HCT116 (cell line): ENCODE data around the gene PHLPP2. TPM values are rescaled to one million over a fixed set of nuclear protein-coding genes. Genes with fewer than 3 reads are reported as not detected.

Experiments used
- ATAC-seq: fragments of 200-7000 bp; cut with Tn5 transposase; 2 replicates; pipeline ENCODE4 v1.9.1; 2020; ENCODE audit warnings: mild to moderate bottlenecking, moderate library complexity
- BruUV-seq: library from RNA; stranded (reverse); fragments of 400-500 nt; replicated peaks from 2 replicates; lab custom pipeline; 2021; lab: Mats Ljungman, UMichigan
- CTCF ChIA-PET: fragments of 300-600 bp; sonication (Branson Sonifier 250); formaldehyde crosslinking; loops from one replicate; lab custom pipeline; 2021; ENCODE audit warnings: antibody characterized with exemption; lab: Charles Lee
- POLR2A ChIA-PET: fragments of 300-600, 350-600 bp; sonication (Branson Sonifier 250); formaldehyde crosslinking; loops from one replicate; lab custom pipeline; 2021; ENCODE audit warnings: antibody characterized with exemption; lab: Charles Lee
- RAD21 ChIA-PET, 2 experiments: fragments of 300-600 bp; sonication (Branson Sonifier 250); formaldehyde crosslinking; loops; one replicate each; lab custom pipeline; 2023; ENCODE audit warnings: low total read pairs in 2 of 2; ENCODE audit not compliant: uncharacterized antibody in 2 of 2, unreplicated experiment in 2 of 2, low non-redundant PET in 1 of 2; lab: Charles Lee
- DNase-seq: peaks from one replicate; pipeline ENCODE4 v3.0.0-alpha.2; 2010; ENCODE audit warnings: low read depth, low spot score
- H2AFZ ChIP-seq: fragments of 200-600 bp; shearing (Covaris generic), sonication (generic); 2 replicates; pipeline ENCODE4 v1.6.1; 2017; ENCODE audit warnings: low read depth, mixed run types, mixed read lengths, antibody characterized with exemption, low read length; ENCODE audit not compliant: poor library complexity, severe bottlenecking
- H3K27ac ChIP-seq: 2 replicates; pipeline ENCODE4 v1.5.1; 2012; ENCODE audit warnings: low read depth, low read length
- H3K27me3 ChIP-seq: fragments of 200-600 bp; sonication (generic); 2 replicates; pipeline ENCODE4 v1.6.1; 2016; ENCODE audit warnings: mixed run types, low read length, mixed read lengths; ENCODE audit not compliant: insufficient read depth
- H3K36me3 ChIP-seq, 2 experiments: fragments of 200-500 bp in 1 of 2; fragments of 200-600 bp in 1 of 2; sonication (Bioruptor generic) in 1 of 2; sonication (generic) in 1 of 2; 2 replicates each; pipeline versions ENCODE4 v1.5.1 to v1.6.1; 2014 to 2016; ENCODE audit warnings: low read length in 2 of 2, inconsistent platforms in 1 of 2, mixed read lengths in 1 of 2, mixed run types in 1 of 2; ENCODE audit not compliant: insufficient read depth in 2 of 2, control insufficient read depth in 1 of 2
- H3K4me1 ChIP-seq, 2 experiments: fragments of 200-600 bp in 1 of 2; sonication (generic) in 1 of 2; 2 replicates each; pipeline versions ENCODE4 v1.5.1 to v1.6.1; 2012 to 2017; ENCODE audit warnings: low read length in 2 of 2, inconsistent platforms in 1 of 2, mild to moderate bottlenecking in 1 of 2, mixed read lengths in 1 of 2, mixed run types in 1 of 2, moderate library complexity in 1 of 2; ENCODE audit not compliant: insufficient read depth in 2 of 2, control insufficient read depth in 1 of 2
- H3K4me2 ChIP-seq: fragments of 200-600 bp; sonication (generic); 2 replicates; pipeline ENCODE4 v1.6.1; 2017; ENCODE audit warnings: mixed run types, low read length, mixed read lengths
- H3K4me3 ChIP-seq, 2 experiments: fragments of 200-600 bp in 1 of 2; sonication (generic) in 1 of 2; replicated peaks in 1 of 2; 2 replicates each; pipeline ENCODE4 v1.5.1; 2011 to 2016; ENCODE audit warnings: low read length in 2 of 2, control low read depth in 1 of 2, low read depth in 1 of 2, mild to moderate bottlenecking in 1 of 2, mixed read lengths in 1 of 2, mixed run types in 1 of 2
- H3K79me2 ChIP-seq: fragments of 200-600 bp; sonication (generic); 2 replicates; pipeline ENCODE4 v1.6.1; 2017; ENCODE audit warnings: mild to moderate bottlenecking, mixed run types, low read length, moderate library complexity, mixed read lengths; ENCODE audit not compliant: insufficient read depth
- H3K9ac ChIP-seq: fragments of 200-600 bp; sonication (generic); 2 replicates; pipeline ENCODE4 v1.6.1; 2016; ENCODE audit warnings: low read length, mixed read lengths
- H3K9me2 ChIP-seq: fragments of 200-600 bp; sonication (generic), shearing (Covaris generic); 2 replicates; pipeline ENCODE4 v1.6.1; 2017; ENCODE audit warnings: mixed run types, mild to moderate bottlenecking, moderate library complexity; ENCODE audit not compliant: insufficient read depth
- H3K9me3 ChIP-seq, 2 experiments: fragments of 200-500 bp in 1 of 2; fragments of 200-600 bp in 1 of 2; sonication (Bioruptor generic) in 1 of 2; sonication (generic) in 1 of 2; 2 replicates each; pipeline ENCODE4 v1.6.1; 2014 to 2017; ENCODE audit warnings: low read length in 2 of 2, mixed read lengths in 2 of 2, inconsistent platforms in 1 of 2, low read depth in 1 of 2, mild to moderate bottlenecking in 1 of 2, mixed run types in 1 of 2, moderate library complexity in 1 of 2; ENCODE audit not compliant: control insufficient read depth in 1 of 2, insufficient read depth in 1 of 2
- H4K20me1 ChIP-seq: fragments of 200-600 bp; sonication (generic), shearing (Covaris generic); 2 replicates; pipeline ENCODE4 v1.6.1; 2017; ENCODE audit warnings: mixed run types, mild to moderate bottlenecking, moderate library complexity; ENCODE audit not compliant: insufficient read depth
- CBX3 ChIP-seq: IDR thresholded peaks from 2 replicates; pipeline ENCODE4 v1.6.1; 2012; ENCODE audit warnings: low read depth
- CEBPB ChIP-seq: IDR thresholded peaks from 2 replicates; pipeline ENCODE4 v1.6.1; 2012; ENCODE audit warnings: low read depth
- EGR1 ChIP-seq: IDR thresholded peaks from 2 replicates; pipeline ENCODE4 v1.6.1; 2012; ENCODE audit warnings: low read depth
- EZH2 ChIP-seq: fragments of 200-600 bp; sonication (generic); IDR thresholded peaks from 2 replicates; pipeline ENCODE4 v1.6.1; 2017; ENCODE audit warnings: antibody characterized with exemption, mixed run types
- JUND ChIP-seq: IDR thresholded peaks from 2 replicates; pipeline ENCODE4 v1.6.1; 2012
- POLR2A ChIP-seq: IDR thresholded peaks from 2 replicates; pipeline ENCODE4 v1.7.0; 2011; ENCODE audit warnings: borderline replicate concordance; ENCODE audit not compliant: insufficient read depth, insufficient read length; ENCODE audit errors: extremely low read depth
- POLR2AphosphoS5 ChIP-seq: IDR thresholded peaks from 2 replicates; pipeline ENCODE4 v1.6.1; 2011; ENCODE audit warnings: mild to moderate bottlenecking, low read depth, low read length, moderate library complexity
- REST ChIP-seq: IDR thresholded peaks from 2 replicates; pipeline ENCODE4 v1.6.1; 2012; ENCODE audit warnings: low read depth
- SRF ChIP-seq: IDR thresholded peaks from 2 replicates; pipeline ENCODE4 v1.6.1; 2012; ENCODE audit warnings: low read depth
- YY1 ChIP-seq: IDR thresholded peaks from 2 replicates; pipeline ENCODE4 v1.6.1; 2011; ENCODE audit warnings: low read length, low read depth, moderate library complexity, mild to moderate bottlenecking; ENCODE audit not compliant: insufficient replicate concordance; ENCODE audit errors: extremely low read depth
- ZFX ChIP-seq: fragments of 450-650 bp; IDR thresholded peaks from 2 replicates; pipeline ENCODE4 v1.6.1; 2017
- intact Hi-C: fragments of 100-400 bp; cut with micrococcal nuclease; formaldehyde crosslinking; loops from 2 replicates; pipeline ENCODE4 v1.10.0; 2022
- total RNA-seq: library from RNA; stranded (reverse); gene quantifications from one replicate; pipeline ENCODE4 v1.2.1, GENCODE V29; 2021; ENCODE audit not compliant: unreplicated experiment
- TF ChIP-seq, protein P1 (sequence below): IDR thresholded peaks from 2 replicates; pipeline ENCODE4 v1.6.1; 2011; ENCODE audit warnings: mild to moderate bottlenecking, low read length, moderate library complexity; ENCODE audit not compliant: insufficient replicate concordance; ENCODE audit errors: extremely low read depth

The PHLPP2 gene
- total RNA-seq, 1 experiment from 2014 or later, result 9.0 TPM

GRCh38 chr16:71771571-71771970 is 47.1 kb upstream of the PHLPP2 start:
- RAD21 ChIA-PET, result no interaction called here
- BruUV-seq, result no TSS peak
- no peaks in the 10 kb centered on the region for H3K27me3 ChIP-seq
- no peak for ATAC-seq
- CTCF ChIA-PET, result interaction anchor here (1.1 kb wide), 1 partner anchor 111 kb away, joined by 4 read pairs; no protein-coding TSS in a partner anchor
- DNase-seq, result no peak
- no peak overlapping the region for H3K4me3 ChIP-seq
- H3K4me1 ChIP-seq, result no peaks in the 10 kb centered on the region
- intact Hi-C loops, result no loop called here
- no peak overlapping the region for H3K27ac ChIP-seq
- H4K20me1 ChIP-seq, result no peaks in the 10 kb centered on the region
- peaks cover 13% of the 10 kb centered on the region; the same call in 1 of the 2 replicates for H3K79me2 ChIP-seq
- no peak for TF ChIP-seq EZH2
- TF ChIP-seq REST, result no peak
- TF ChIP-seq SRF, result no peak
- no peak for TF ChIP-seq EGR1
- no peak for TF ChIP-seq POLR2A
- TF ChIP-seq, protein P1, sequence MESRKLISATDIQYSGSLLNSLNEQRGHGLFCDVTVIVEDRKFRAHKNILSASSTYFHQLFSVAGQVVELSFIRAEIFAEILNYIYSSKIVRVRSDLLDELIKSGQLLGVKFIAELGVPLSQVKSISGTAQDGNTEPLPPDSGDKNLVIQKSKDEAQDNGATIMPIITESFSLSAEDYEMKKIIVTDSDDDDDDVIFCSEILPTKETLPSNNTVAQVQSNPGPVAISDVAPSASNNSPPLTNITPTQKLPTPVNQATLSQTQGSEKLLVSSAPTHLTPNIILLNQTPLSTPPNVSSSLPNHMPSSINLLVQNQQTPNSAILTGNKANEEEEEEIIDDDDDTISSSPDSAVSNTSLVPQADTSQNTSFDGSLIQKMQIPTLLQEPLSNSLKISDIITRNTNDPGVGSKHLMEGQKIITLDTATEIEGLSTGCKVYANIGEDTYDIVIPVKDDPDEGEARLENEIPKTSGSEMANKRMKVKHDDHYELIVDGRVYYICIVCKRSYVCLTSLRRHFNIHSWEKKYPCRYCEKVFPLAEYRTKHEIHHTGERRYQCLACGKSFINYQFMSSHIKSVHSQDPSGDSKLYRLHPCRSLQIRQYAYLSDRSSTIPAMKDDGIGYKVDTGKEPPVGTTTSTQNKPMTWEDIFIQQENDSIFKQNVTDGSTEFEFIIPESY, result no peak
- TF ChIP-seq POLR2AphosphoS5, result no peak
- TF ChIP-seq JUND, result no peak
- no peak for TF ChIP-seq CEBPB
- TF ChIP-seq ZFX, result no peak
- TF ChIP-seq CBX3, result no peak
- no peak for TF ChIP-seq YY1
- H3K9me2 ChIP-seq, result no peaks in the 10 kb centered on the region
- H3K9ac ChIP-seq, result no peak overlapping the region
- no peak overlapping the region for H2AFZ ChIP-seq
- H3K4me2 ChIP-seq, result no peak overlapping the region
- POLR2A ChIA-PET, result no interaction called here
- H3K36me3 ChIP-seq, result peaks cover 9 to 26% of the 10 kb centered on the region in 2 experiments; a peak in 2 of 4 replicates
- no peaks in the 10 kb centered on the region for H3K9me3 ChIP-seq
